Fibroblast of lung (primary cell): ENCODE measurements around the gene EYS. TPM values are rescaled to one million over a fixed set of nuclear protein-coding genes. Genes with fewer than 3 reads are reported as not detected.

Experiments used
- DNase-seq, 2 donors: peaks; one replicate each; pipeline versions ENCODE4 v3.0.0 to v3.0.0-alpha.2; 2010; ENCODE audit warnings: low read depth in 2 of 2
- H2AFZ ChIP-seq: 2 replicates; pipeline ENCODE4 v1.5.1; 2012; ENCODE audit warnings: low read length, control low read depth, inconsistent platforms
- H3K27ac ChIP-seq: 2 replicates; pipeline ENCODE4 v1.5.1; 2011; ENCODE audit warnings: low read length, control low read depth; ENCODE audit not compliant: insufficient read depth
- H3K27me3 ChIP-seq: 2 replicates; pipeline ENCODE4 v1.5.1; 2011; ENCODE audit warnings: mild to moderate bottlenecking, low read length; ENCODE audit not compliant: control insufficient read depth, insufficient read depth
- H3K36me3 ChIP-seq: 2 replicates; pipeline ENCODE4 v1.5.1; 2011; ENCODE audit warnings: low read length; ENCODE audit not compliant: control insufficient read depth, insufficient read depth
- H3K4me1 ChIP-seq: 2 replicates; pipeline ENCODE4 v1.5.1; 2011; ENCODE audit warnings: low read length; ENCODE audit not compliant: control insufficient read depth, insufficient read depth; ENCODE audit errors: extremely low read depth
- H3K4me2 ChIP-seq: 2 replicates; pipeline ENCODE4 v1.5.1; 2011; ENCODE audit warnings: low read length, control low read depth; ENCODE audit not compliant: insufficient read depth; ENCODE audit errors: extremely low read depth
- H3K4me3 ChIP-seq, 4 experiments: fragments of 200-600 bp in 1 of 4; sonication (generic) in 1 of 4; replicated peaks in 1 of 4; 2 replicates each; pipeline ENCODE4 v1.5.1; 2011 to 2016; ENCODE audit warnings: low read length in 4 of 4, low read depth in 3 of 4, mild to moderate bottlenecking in 3 of 4, control low read depth in 2 of 4, inconsistent platforms in 1 of 4, mixed read lengths in 1 of 4; ENCODE audit not compliant: insufficient read depth in 1 of 4; ENCODE audit errors: control extremely low read depth in 1 of 4
- H3K79me2 ChIP-seq: 2 replicates; pipeline ENCODE4 v1.5.1; 2012; ENCODE audit warnings: mild to moderate bottlenecking, low read length, inconsistent platforms; ENCODE audit not compliant: control insufficient read depth, insufficient read depth
- H3K9ac ChIP-seq: 2 replicates; pipeline ENCODE4 v1.5.1; 2011; ENCODE audit warnings: mild to moderate bottlenecking, low read length, control low read depth; ENCODE audit not compliant: insufficient read depth
- H3K9me3 ChIP-seq: 2 replicates; pipeline ENCODE4 v1.5.1; 2012; ENCODE audit warnings: low read depth, low read length; ENCODE audit not compliant: control insufficient read depth, insufficient read depth
- H4K20me1 ChIP-seq: 2 replicates; pipeline ENCODE4 v1.5.1; 2011; ENCODE audit warnings: low read length; ENCODE audit not compliant: control insufficient read depth, insufficient read depth; ENCODE audit errors: extremely low read depth
- CTCF ChIP-seq, 2 donors: IDR thresholded peaks in 1 of 2; conservative IDR thresholded peaks in 1 of 2; 1 replicate in 1 of 2; 2 replicates in 1 of 2; pipeline ENCODE4 v1.5.1; 2011 to 2012; ENCODE audit warnings: low read length in 2 of 2, control low read depth in 1 of 2, inconsistent platforms in 1 of 2, low read depth in 1 of 2, mild to moderate bottlenecking in 1 of 2
- EZH2 ChIP-seq: IDR thresholded peaks from 2 replicates; pipeline ENCODE4 v1.5.1; 2012; ENCODE audit warnings: low read length, control low read depth, mild to moderate bottlenecking; ENCODE audit errors: missing control alignments
- polyA plus RNA-seq, 2 donors: library from polyadenylated mRNA; depleted of rRNA in 1 of 2; stranded (reverse) in 1 of 2; unstranded in 1 of 2; fragments of >200 nt; gene quantifications; 2 replicates each; pipeline ENCODE4 v1.2.1, GENCODE V29; 2011 to 2012; ENCODE audit warnings: missing spikeins in 1 of 2
- total RNA-seq: library from RNA; depleted of rRNA; stranded (reverse); fragments of >200 nt; gene quantifications from 2 replicates; pipeline ENCODE4 v1.2.1, GENCODE V29; 2014

Gene EYS
- total and polyA plus RNA-seq, 2 donors (not counting 1 experiment from before 2014, with no cell fraction given): under 0.01 TPM; not detected in 1

GRCh38 chr6:65289491-65289890 is 417.5 kb downstream of the EYS start:
- H3K9ac ChIP-seq: no peak overlapping the region
- H3K4me3 ChIP-seq: no peak overlapping the region
- no peaks in the 10 kb centered on the region for H3K27me3 ChIP-seq
- H3K9me3 ChIP-seq: no peaks in the 10 kb centered on the region
- no peak overlapping the region for H3K27ac ChIP-seq
- H4K20me1 ChIP-seq: no peaks in the 10 kb centered on the region
- H3K79me2 ChIP-seq: no peaks in the 10 kb centered on the region
- peak; percentile 40 to 52 for DNase-seq
- no peaks in the 10 kb centered on the region for H3K4me1 ChIP-seq
- no peak overlapping the region for H2AFZ ChIP-seq
- TF ChIP-seq EZH2: no peak
- TF ChIP-seq CTCF (conservative IDR thresholded peaks at IDR 0.05 in 1 of 2, IDR thresholded peaks at IDR 0.05 in 1 of 2; ENCODE audit: low read depth in 1 of 2, low read length in 2 of 2): no peak
- H3K4me2 ChIP-seq: no peak overlapping the region
- H3K36me3 ChIP-seq: no peaks in the 10 kb centered on the region

- Histone ChIP-seq H3K4me2 (no peak overlapping the region), H4K20me1 (no peaks in the 10 kb centered on the region), H3K27ac (no peak overlapping the region), H3K79me2 (no peaks in the 10 kb centered on the region), H3K9ac (no peak overlapping the region), H3K4me3 (no peak overlapping the region), H3K27me3 (no peaks in the 10 kb centered on the region), H3K9me3 (no peaks in the 10 kb centered on the region), H2AFZ (no peak overlapping the region), H3K36me3 (no peaks in the 10 kb centered on the region), H3K4me1 (no peaks in the 10 kb centered on the region)
- DNase-seq: no peak
- TF ChIP-seq EZH2: no peak
These were observed 421.8 kb downstream of the EYS start for GRCh38 chr6:65285275-65285674.

- Histone ChIP-seq H3K4me1 (no peaks in the 10 kb centered on the region), H3K9me3 (no peaks in the 10 kb centered on the region), H2AFZ (no peak overlapping the region), H4K20me1 (no peaks in the 10 kb centered on the region), H3K27me3 (no peaks in the 10 kb centered on the region), H3K79me2 (no peaks in the 10 kb centered on the region), H3K9ac (no peak overlapping the region), H3K36me3 (no peaks in the 10 kb centered on the region), H3K4me2 (no peak overlapping the region), H3K27ac (no peak overlapping the region), H3K4me3 (no peak overlapping the region)
- no peak for TF ChIP-seq EZH2
- no peak for TF ChIP-seq CTCF (conservative IDR thresholded peaks at IDR 0.05 in 1 of 2, IDR thresholded peaks at IDR 0.05 in 1 of 2; ENCODE audit: low read depth in 1 of 2, low read length in 2 of 2)
- no peak for DNase-seq
These were observed 427.0 kb downstream of the EYS start for GRCh38 chr6:65280060-65280459.
